Nucleus accumbens (tissue), 56 donors: ENCODE data around the gene USP24.
"Not testable (repeated sequence)": the region's sequence is repeated elsewhere in the genome, so short reads cannot be mapped to it uniquely, and the experiment has no call there.

Experiments
- DNase-seq, 56 donors: peaks; one replicate each; lab custom pipeline; 2025; lab: John Stamatoyannopoulos, UW

USP24 gene

GRCh38 chr1:55203064-55203463 lies 12.1 kb downstream of the USP24 start:
- no peak for DNase-seq

- no peak for DNase-seq
Measured at GRCh38 chr1:55200667-55201066, 14.5 kb downstream of the USP24 start.

DNA sequence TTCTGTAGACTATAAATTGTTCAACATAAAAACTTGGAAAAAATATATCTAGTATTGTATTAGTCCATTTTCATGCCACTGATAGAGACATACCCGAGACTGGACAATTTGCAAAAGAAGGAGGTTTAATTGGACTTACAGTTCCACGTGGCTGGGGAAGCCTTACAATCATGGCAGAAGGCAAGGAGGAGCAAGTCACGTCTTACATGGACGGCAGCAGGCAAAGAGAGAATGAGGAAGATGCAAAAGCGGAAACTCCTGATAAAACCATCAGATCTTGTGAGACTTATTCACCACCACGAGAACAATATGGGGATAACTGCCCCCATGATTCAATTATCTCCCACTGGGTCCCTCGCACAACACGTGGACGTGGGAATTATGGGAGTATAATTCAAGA lies 15.4 kb downstream of the USP24 start:
- not testable (repeated sequence) for DNase-seq

- no peak for DNase-seq
Measured at GRCh38 chr1:55198044-55198443, 17.1 kb downstream of the USP24 start.

- no peak for DNase-seq
Measured at GRCh38 chr1:55197099-55197498, 18.1 kb downstream of the USP24 start.

DNA sequence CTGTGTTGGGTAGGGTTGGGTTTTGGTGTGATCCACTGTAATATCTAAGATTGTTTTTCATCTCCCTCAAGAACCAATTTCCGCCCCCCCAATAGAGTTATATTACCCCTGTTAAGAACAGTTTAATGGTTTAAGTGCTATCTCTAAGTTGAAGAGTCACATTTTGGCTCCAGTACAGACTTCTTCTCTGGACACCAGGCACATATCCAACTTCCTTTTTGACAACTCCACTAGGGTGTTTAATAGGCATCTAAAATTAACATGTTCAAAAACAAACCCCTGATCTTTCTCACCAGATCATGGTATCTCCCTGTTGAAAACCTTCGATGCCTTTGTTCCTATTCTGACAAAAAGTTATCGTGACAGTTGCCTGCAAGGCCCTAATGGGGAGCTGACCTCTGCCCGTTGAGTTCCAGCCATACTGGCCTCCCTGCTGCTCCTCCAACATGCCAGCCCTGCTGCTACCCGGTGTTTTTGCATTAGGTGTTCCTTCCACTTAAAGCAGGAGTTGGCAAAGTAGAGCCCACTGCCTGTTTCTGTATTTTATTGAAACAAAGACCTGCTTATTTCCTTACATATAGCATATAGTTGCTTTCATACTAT lies 18.6 kb downstream of the USP24 start:
- no peak for DNase-seq

- no peak for DNase-seq
Measured at GRCh38 chr1:55195521-55196233, 19.5 kb downstream of the USP24 start.

- no peak for DNase-seq
Measured at GRCh38 chr1:55194851-55195250, 20.3 kb downstream of the USP24 start.

DNA sequence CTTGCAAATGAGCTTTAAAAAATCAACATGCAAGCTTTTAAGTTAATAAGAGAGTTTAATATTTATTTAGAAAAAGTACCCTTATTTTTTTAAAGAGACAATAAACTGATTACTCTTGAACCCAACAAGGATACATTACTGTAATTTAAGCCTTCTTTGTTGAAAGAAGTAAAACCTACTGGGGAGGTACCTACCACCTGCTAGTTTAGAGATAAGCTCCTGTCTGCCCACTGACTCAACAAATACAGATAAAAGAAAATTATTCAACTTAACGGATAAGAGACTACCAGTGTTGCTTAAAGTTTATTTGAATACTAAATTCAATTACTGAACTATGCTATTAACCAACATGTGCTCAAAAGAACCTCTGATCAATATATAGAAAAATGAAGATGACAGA lies 23.1 kb downstream of the USP24 start:
- DNase-seq, result no peak

DNA sequence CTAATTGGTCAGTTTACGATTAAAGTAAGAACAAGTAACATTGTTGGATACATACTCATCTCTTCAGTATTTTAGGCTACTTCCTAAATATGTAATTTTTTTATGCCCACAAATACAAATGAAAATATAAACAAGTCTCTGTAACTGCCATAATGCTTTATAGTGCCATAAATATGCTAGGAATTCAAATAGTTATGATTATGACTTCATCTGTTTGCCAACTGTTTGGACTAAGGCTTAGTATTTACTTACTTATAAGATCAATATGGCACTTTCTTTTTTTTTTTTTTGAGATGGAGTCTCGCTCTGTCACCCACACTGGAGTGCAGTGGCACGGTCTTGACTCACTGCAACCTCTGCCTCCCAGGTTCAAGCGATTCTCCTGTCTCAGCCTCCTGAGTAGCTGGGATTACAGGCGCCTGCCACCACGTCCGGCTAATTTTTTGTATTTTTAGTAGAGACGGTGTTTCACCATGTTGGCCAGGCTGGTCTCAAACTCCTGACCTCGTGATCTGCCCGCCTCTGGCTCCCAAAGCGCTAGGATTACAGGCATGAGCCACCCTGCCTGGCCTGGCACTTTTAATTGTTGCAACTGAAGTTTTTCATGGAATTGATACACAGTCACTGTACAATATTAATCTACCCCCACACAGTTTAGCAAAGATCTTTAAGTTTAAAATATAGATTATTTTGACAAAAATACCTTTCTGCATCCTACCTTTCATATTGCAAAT lies 23.8 kb downstream of the USP24 start:
- not testable (repeated sequence) for DNase-seq

- no peak for DNase-seq
Measured at GRCh38 chr1:55190109-55190508, 25.1 kb downstream of the USP24 start.

DNA sequence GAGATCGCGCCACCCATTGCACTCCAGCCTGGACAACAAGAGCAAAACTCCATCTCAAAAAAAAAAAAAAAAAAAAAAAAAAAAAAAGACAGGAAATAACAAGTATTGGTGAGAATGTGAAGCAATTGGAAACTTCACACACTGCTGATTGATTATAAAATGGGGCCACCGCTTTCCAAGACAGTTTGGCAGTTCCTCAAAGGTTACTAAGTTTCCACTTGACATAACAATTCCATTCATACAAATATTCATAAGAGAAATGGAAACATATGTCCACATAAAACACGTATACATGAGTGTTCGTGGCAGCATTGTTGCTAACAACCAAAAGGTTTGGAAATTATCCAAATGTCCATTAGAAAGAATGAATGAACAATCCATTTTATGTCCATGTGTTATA lies 26.3 kb downstream of the USP24 start:
- no peak for DNase-seq

DNA sequence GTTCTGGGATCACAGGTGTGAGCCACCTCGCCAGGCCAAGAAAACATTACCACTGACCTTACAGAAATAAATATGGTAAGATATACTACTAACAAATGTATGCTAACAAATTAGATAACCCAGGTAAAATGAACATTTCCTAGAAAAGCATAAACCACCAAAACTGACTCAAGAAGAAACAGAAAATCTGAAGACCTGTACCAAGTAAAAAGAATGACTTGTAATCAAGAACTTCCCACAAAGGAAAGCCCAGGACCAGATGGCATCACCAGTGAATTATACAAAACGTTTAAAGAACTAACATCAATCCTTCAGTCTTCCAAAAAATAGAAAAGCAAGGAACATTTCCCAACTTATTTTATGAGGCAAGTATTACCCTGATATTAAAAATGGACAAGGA lies 29.3 kb downstream of the USP24 start:
- no peak for DNase-seq

DNA sequence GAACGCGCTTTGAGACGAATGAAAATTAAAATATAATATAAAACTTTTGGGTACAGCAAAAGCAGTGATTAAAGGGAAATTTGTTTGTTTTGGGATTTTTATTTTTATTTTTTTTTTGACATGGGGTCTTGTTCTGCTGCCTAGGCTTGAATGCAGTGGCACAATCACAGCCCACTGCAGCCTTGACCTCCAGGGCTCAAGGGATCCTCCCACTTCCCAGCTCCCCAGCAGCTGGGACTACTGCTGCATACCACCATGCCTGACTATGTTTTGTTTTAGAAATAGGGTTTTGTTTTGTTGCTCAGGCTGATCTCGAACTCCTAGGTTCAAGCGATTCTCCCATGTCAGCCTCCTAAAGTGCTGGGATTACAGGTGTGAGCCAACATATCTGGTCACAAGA lies 30.3 kb downstream of the USP24 start:
- DNase-seq, result no peak

GRCh38 chr1:55181666-55182065 lies 33.5 kb downstream of the USP24 start:
- DNase-seq, result no peak

- no peak for DNase-seq
Measured at GRCh38 chr1:55180075-55180670, 35.0 kb downstream of the USP24 start.

DNA sequence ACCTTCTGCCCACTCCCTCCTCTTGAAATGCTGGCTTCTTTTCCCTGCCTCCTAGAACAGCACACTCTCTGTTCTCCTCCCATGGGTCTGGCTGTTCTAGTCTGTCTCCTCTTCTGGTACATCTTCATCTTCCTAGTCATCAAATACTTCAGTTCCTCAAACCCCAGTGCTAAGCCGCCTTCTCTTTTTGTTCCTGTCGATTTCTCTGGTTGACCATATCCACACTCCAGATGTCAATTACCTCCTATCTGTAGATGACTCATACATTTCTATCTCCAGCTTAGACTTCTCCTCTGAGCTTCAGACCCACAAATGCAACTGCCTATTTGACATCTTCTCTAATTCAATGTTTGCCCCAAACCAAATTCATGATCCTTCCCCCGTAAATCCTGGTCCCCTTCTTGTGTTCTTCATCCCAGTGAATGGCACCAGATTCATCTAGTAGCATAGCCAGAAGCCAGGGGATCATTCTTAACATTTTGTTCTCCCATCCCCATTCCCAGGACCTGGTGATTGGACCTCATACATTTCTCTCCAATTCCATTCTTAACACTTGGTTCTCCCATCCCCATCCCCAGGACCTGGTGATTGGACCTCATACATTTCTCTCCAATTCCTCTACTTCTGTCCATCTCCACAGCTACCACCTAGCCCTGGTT lies 35.9 kb downstream of the USP24 start:
- DNase-seq, result no peak

DNA sequence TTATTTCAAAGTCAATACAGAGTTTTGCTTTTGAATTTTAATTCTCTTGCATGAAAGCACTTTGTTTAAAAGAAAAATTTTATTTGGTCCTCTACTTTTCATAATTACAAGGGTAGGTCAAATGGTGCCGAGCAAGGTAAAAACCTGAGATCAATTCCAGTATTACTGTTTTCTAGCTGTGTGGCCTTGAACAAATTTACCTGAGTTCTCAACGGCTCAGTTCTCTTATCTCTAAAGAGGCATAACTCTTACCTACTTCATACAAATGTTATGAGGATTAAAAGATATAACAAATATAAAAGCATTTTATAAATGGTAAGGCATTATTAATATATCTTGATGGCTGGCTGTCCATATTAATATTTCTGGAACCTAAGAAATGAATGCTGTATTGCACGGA lies 42.5 kb downstream of the USP24 start:
- no peak for DNase-seq

GRCh38 chr1:55172272-55172671 lies 42.9 kb downstream of the USP24 start:
- no peak for DNase-seq

- DNase-seq, result peak in 2 of 56 donors; percentile 2 to 8
Measured at GRCh38 chr1:55171694-55172093, 43.5 kb downstream of the USP24 start.

- DNase-seq, result no peak
Measured at GRCh38 chr1:55170426-55170825, 44.7 kb downstream of the USP24 start.
